Measurements from ENCODE around the gene TMEM94. TPM values are rescaled to one million over a fixed set of nuclear protein-coding genes. Genes with fewer than 3 reads are reported as not detected.
A peak's percentile ranks its signal among the peaks of the same experiment; 100 is the strongest.
"Not testable (repeated sequence)": the region's sequence is repeated elsewhere in the genome, so short reads cannot be mapped to it uniquely, and the experiment has no call there.

TMEM94 gene
- total and polyA plus RNA-seq, 5 donors from 2014 or later = 4.0 to 94.7 (median 7.1) TPM

DNA sequence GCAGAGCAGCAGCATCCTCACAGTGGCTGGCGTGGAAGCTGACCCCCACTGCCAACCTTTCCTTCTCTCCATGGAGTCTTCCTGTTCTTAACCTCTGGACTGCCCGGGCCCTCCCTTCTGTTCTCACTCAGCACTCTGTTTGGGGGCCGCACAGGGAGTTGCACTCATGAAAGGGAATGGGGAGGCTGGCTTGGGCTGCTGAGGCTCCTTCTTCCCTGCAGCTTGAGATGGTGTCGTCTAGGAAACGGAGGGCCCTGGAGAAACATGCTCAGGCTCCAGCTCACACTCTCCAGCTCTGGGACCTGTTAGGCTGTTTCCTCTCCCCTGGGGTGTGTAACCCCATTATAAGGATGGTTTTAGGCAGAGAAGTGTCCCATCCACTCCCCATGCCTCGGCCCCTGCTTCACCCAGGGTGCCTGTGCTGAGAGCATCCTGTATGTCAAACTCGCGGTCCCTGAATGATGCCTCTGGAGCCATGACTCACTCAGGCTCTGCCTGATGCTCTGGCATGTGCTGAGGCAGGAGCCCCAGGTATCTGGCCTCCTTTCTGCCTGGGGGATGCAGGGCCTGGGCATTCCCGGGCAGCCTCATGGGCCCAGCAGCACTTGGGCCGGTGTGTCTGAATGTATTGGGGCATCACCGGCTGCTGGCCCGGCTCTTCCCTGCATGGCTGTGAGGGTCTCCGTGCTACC, 18.9 kb downstream of the TMEM94 start:
- no peaks in the 10 kb centered on the region for H3K9me3 ChIP-seq (ENCODE audit: control insufficient read depth in 2 of 2, low read length in 2 of 2)
- no peak for ATAC-seq (ENCODE audit: low read depth in 2 of 2)
- H3K4me1 ChIP-seq (ENCODE audit: control insufficient read depth, insufficient read depth, low read length, poor library complexity, severe bottlenecking) = no peaks in the 10 kb centered on the region
- no peaks in the 10 kb centered on the region for H3K27me3 ChIP-seq (ENCODE audit: control insufficient read depth, insufficient read depth, low read length)
- H3K4me3 Mint-ChIP-seq = no peak overlapping the region
- H3K4me3 ChIP-seq (ENCODE audit: low read depth, low read length) = no peak overlapping the region
- H3K27ac ChIP-seq (ENCODE audit: insufficient read depth, low read length, poor library complexity, severe bottlenecking) = no peak overlapping the region
- no peaks in the 10 kb centered on the region for H3K27me3 Mint-ChIP-seq
- no peak for DNase-seq
- no peaks in the 10 kb centered on the region for H3K9me3 Mint-ChIP-seq
- H3K27ac Mint-ChIP-seq = no peak overlapping the region
- peaks cover 34% of the 10 kb centered on the region for H3K36me3 ChIP-seq (ENCODE audit: control insufficient read depth, insufficient read depth, low read length)
- peaks cover 0 to 9% (median 3%) of the 10 kb centered on the region in 4 donors for H3K4me1 Mint-ChIP-seq
- peaks cover 25% of the 10 kb centered on the region for H3K36me3 Mint-ChIP-seq

DNA sequence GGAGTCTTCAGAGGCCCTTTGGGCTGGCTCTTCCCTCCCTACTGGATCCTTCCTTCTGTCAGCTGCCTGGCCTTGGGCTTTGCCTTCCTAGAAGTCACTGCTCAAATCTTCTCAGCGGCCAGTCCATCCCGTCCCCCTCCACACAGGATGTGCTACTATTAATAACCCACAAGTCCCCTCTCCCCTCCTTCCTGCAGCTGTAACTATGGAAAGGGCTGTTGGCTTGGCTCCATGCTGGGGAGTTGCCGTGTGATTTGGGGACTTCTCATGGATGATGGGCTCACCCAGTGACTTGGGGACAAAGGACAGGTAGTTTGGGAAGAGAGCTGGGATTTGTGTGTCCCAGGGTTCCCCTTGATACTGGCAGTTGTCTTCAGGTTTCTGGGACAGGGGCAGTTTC, 19.4 kb downstream of the TMEM94 start:
- peaks cover 34% of the 10 kb centered on the region for H3K36me3 ChIP-seq (ENCODE audit: control insufficient read depth, insufficient read depth, low read length)
- Mint-ChIP-seq H3K4me1 (peaks cover under 1 to 9% (median 3%) of the 10 kb centered on the region in 4 donors), H3K27me3 (no peaks in the 10 kb centered on the region), H3K4me3 (no peak overlapping the region), H3K27ac (no peak overlapping the region), H3K9me3 (no peaks in the 10 kb centered on the region), H3K36me3 (peaks cover 25% of the 10 kb centered on the region)
- DNase-seq (no peak), ATAC-seq (ENCODE audit: low read depth in 2 of 2) (no peak)
- H3K27ac ChIP-seq (ENCODE audit: insufficient read depth, low read length, poor library complexity, severe bottlenecking) = no peak overlapping the region
- H3K27me3 ChIP-seq (ENCODE audit: control insufficient read depth, insufficient read depth, low read length) = no peaks in the 10 kb centered on the region
- no peaks in the 10 kb centered on the region for H3K9me3 ChIP-seq (ENCODE audit: control insufficient read depth in 2 of 2, low read length in 2 of 2)
- no peak overlapping the region for H3K4me3 ChIP-seq (ENCODE audit: low read depth, low read length)
- no peaks in the 10 kb centered on the region for H3K4me1 ChIP-seq (ENCODE audit: control insufficient read depth, insufficient read depth, low read length, poor library complexity, severe bottlenecking)

DNA sequence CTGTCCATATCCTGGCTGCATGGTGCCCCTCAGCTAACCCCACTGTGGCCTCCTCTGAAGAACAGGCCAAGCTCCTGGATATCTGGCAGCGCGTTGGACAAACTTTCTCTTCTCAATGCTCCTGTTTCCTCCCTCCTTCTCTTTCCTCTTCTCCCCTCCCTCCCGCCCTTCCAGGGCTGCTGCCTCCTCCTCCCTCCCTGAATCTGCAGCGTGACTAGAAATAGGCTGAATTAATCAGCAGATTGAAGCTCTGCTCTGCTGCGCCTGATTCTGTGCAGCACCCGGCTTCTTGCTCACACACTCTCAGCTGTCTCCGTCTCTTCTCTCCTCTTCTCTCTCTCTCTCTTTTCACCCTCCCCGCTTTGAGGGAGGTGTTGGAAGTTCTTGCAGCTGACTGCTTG, 19.8 kb downstream of the TMEM94 start:
- no peaks in the 10 kb centered on the region for H3K9me3 Mint-ChIP-seq

DNA sequence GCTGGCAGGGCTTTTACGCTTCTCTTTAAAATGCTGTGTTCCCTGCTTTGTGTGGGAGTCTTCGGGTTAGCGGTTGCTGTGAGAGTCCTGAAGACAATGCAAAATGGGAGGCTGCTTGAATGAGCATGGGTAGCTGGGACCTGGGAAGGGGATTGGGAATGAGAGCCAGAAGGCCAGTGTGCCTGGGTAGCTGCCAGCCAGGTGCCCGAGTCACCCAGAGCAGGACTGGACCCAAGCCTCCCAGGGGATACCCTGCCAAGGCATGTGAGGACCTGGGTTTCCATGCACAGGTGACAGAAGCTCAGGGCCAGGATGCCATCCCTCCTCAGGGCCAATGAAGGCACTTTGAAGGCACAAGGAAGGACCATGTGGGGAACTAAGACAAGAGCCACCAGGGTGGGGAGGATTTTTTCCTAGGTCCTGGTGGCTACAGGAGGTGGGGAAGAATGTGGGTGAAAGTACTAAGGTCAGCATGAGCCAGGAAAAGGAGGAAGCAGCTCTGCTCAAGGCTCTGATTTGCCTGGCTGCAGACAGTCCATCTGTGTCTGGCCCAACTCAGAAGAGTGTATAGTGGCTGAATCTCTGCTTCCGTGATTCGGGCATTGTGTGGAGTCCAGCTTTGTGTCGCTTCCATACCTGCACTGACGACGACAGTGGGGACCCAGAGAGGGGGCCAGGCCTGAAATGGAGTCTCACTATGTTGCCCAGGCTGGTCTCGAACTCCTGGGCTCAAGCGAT, 20.5 kb downstream of the TMEM94 start:
- H3K27ac Mint-ChIP-seq = no peak overlapping the region
- ATAC-seq (ENCODE audit: low read depth in 2 of 2) (no peak), DNase-seq (no peak)
- no peaks in the 10 kb centered on the region for H3K9me3 Mint-ChIP-seq
- Histone ChIP-seq H3K36me3 (ENCODE audit: control insufficient read depth, insufficient read depth, low read length) (peaks cover 30% of the 10 kb centered on the region), H3K4me1 (ENCODE audit: control insufficient read depth, insufficient read depth, low read length, poor library complexity, severe bottlenecking) (no peaks in the 10 kb centered on the region), H3K27me3 (ENCODE audit: control insufficient read depth, insufficient read depth, low read length) (no peaks in the 10 kb centered on the region), H3K27ac (ENCODE audit: insufficient read depth, low read length, poor library complexity, severe bottlenecking) (no peak overlapping the region), H3K4me3 (ENCODE audit: low read depth, low read length) (no peak overlapping the region), H3K9me3 (ENCODE audit: control insufficient read depth in 2 of 2, low read length in 2 of 2) (no peaks in the 10 kb centered on the region)
- no peak overlapping the region for H3K4me3 Mint-ChIP-seq
- H3K27me3 Mint-ChIP-seq = no peaks in the 10 kb centered on the region
- peaks cover 2 to 7% (median 5%) of the 10 kb centered on the region in 4 donors for H3K4me1 Mint-ChIP-seq
- peaks cover 22% of the 10 kb centered on the region for H3K36me3 Mint-ChIP-seq

More for the DNA sequence above, 19.8 kb downstream of the TMEM94 start:
- peaks cover 2 to 7% (median 5%) of the 10 kb centered on the region in 4 donors for H3K4me1 Mint-ChIP-seq
- H3K27me3 Mint-ChIP-seq = no peaks in the 10 kb centered on the region
- peaks cover 34% of the 10 kb centered on the region for H3K36me3 ChIP-seq (ENCODE audit: control insufficient read depth, insufficient read depth, low read length)
- H3K27ac ChIP-seq (ENCODE audit: insufficient read depth, low read length, poor library complexity, severe bottlenecking) = no peak overlapping the region
- ATAC-seq (ENCODE audit: low read depth in 2 of 2) (no peak), DNase-seq (no peak)
- H3K36me3 Mint-ChIP-seq = peaks cover 25% of the 10 kb centered on the region
- H3K27me3 ChIP-seq (ENCODE audit: control insufficient read depth, insufficient read depth, low read length) = no peaks in the 10 kb centered on the region
- H3K4me3 Mint-ChIP-seq = no peak overlapping the region
- H3K9me3 ChIP-seq (ENCODE audit: control insufficient read depth in 2 of 2, low read length in 2 of 2) = no peaks in the 10 kb centered on the region
- no peak overlapping the region for H3K4me3 ChIP-seq (ENCODE audit: low read depth, low read length)
- H3K27ac Mint-ChIP-seq = peak overlapping the region in 1 of 3 donors; percentile 95
- no peaks in the 10 kb centered on the region for H3K4me1 ChIP-seq (ENCODE audit: control insufficient read depth, insufficient read depth, low read length, poor library complexity, severe bottlenecking)

DNA sequence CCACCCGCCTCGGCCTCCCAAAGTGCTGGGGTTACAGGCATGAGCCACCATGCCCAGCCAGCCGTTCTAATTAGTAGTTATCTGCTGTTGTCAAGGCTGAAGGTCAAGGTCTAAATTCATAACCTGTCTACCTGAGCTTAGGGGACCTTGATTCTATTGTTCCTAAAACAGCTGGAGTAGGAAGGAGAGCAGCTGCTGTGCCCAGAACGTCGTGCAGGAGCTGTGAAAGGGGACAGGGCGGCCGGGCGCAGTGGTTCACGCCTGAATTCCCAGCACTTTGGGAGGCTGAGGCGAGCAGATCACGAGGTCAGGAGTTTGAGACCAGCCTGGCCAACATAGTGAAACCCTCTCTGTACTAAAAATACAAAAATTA, 21.0 kb downstream of the TMEM94 start:
- not testable (repeated sequence) for H3K27me3 ChIP-seq (ENCODE audit: control insufficient read depth, insufficient read depth, low read length); H3K27ac ChIP-seq (ENCODE audit: insufficient read depth, low read length, poor library complexity, severe bottlenecking); H3K27me3 Mint-ChIP-seq; H3K4me1 Mint-ChIP-seq; H3K4me3 ChIP-seq (ENCODE audit: low read depth, low read length); H3K9me3 ChIP-seq (ENCODE audit: control insufficient read depth in 2 of 2, low read length in 2 of 2); H3K27ac Mint-ChIP-seq; H3K4me3 Mint-ChIP-seq; H3K9me3 Mint-ChIP-seq; ATAC-seq (ENCODE audit: low read depth in 2 of 2); H3K4me1 ChIP-seq (ENCODE audit: control insufficient read depth, insufficient read depth, low read length, poor library complexity, severe bottlenecking); DNase-seq
- peaks cover 27% of the 10 kb centered on the region for H3K36me3 ChIP-seq (ENCODE audit: control insufficient read depth, insufficient read depth, low read length)
- peaks cover 16% of the 10 kb centered on the region for H3K36me3 Mint-ChIP-seq

DNA sequence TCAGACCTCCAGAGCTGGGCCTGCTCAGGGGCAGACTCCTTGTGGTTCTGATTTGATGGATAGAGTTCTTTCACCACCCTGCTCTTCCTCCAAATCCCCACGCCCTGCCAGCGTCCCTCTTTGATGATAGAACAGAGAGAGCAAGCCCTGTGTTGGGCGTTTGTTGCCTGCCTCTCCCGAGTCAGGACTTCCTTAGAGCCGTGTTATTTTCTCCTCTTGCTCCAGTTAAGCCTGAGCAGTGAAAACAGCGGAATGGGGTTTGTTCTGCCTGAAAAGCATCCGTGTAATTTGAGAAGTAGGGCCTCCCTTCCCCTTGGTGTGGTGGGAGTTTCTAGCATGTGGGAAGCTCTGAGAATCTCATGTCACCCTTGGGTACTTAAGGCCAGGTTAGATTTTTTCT, 22.1 kb downstream of the TMEM94 start:
- H3K9me3 Mint-ChIP-seq = no peaks in the 10 kb centered on the region

DNA sequence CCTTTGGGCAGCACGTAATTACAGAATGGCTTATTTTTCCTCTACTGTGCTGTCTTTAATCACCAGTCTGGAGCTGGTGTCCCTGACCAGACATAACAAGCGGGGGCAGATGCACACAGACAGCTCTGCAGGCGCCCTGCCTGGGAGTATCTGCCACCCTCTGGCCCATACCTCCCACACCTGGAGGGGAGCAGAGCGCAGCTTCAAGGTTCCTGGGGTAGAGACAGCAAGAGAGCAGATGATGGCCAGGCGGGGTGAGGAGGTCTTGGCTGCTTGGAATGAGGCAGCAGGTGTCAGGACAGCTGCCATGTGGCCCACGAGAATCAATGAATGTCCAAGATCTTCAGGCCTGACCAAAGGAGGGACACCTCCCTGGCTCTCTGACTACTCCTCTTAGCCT, 23.8 kb downstream of the TMEM94 start:
- Histone ChIP-seq H3K9me3 (ENCODE audit: control insufficient read depth in 2 of 2, low read length in 2 of 2) (no peaks in the 10 kb centered on the region), H3K27me3 (ENCODE audit: control insufficient read depth, insufficient read depth, low read length) (no peaks in the 10 kb centered on the region), H3K4me1 (ENCODE audit: control insufficient read depth, insufficient read depth, low read length, poor library complexity, severe bottlenecking) (no peaks in the 10 kb centered on the region), H3K4me3 (ENCODE audit: low read depth, low read length) (no peak overlapping the region), H3K36me3 (ENCODE audit: control insufficient read depth, insufficient read depth, low read length) (peaks cover 18% of the 10 kb centered on the region), H3K27ac (ENCODE audit: insufficient read depth, low read length, poor library complexity, severe bottlenecking) (no peak overlapping the region)
- H3K4me1 Mint-ChIP-seq = peaks cover 0 to 11% (median 4%) of the 10 kb centered on the region in 4 donors
- H3K36me3 Mint-ChIP-seq = peaks cover 17% of the 10 kb centered on the region
- no peak overlapping the region for H3K27ac Mint-ChIP-seq
- no peaks in the 10 kb centered on the region for H3K27me3 Mint-ChIP-seq
- no peak overlapping the region for H3K4me3 Mint-ChIP-seq
- no peak for ATAC-seq (ENCODE audit: low read depth in 2 of 2)
- no peak for DNase-seq
- H3K9me3 Mint-ChIP-seq = no peaks in the 10 kb centered on the region

More for the DNA sequence above, 22.1 kb downstream of the TMEM94 start:
- Mint-ChIP-seq H3K27ac (no peak overlapping the region), H3K36me3 (peaks cover 17% of the 10 kb centered on the region), H3K4me3 (no peak overlapping the region), H3K4me1 (peaks cover 0 to 11% (median 3%) of the 10 kb centered on the region in 4 donors), H3K27me3 (no peaks in the 10 kb centered on the region)
- no peak overlapping the region for H3K27ac ChIP-seq (ENCODE audit: insufficient read depth, low read length, poor library complexity, severe bottlenecking)
- H3K4me3 ChIP-seq (ENCODE audit: low read depth, low read length) = no peak overlapping the region
- no peaks in the 10 kb centered on the region for H3K9me3 ChIP-seq (ENCODE audit: control insufficient read depth in 2 of 2, low read length in 2 of 2)
- peaks cover 22% of the 10 kb centered on the region for H3K36me3 ChIP-seq (ENCODE audit: control insufficient read depth, insufficient read depth, low read length)
- ATAC-seq (ENCODE audit: low read depth in 2 of 2) = no peak
- no peaks in the 10 kb centered on the region for H3K4me1 ChIP-seq (ENCODE audit: control insufficient read depth, insufficient read depth, low read length, poor library complexity, severe bottlenecking)
- H3K27me3 ChIP-seq (ENCODE audit: control insufficient read depth, insufficient read depth, low read length) = no peaks in the 10 kb centered on the region
- no peak for DNase-seq

Measured in CD4-positive, CD25-positive, alpha-beta regulatory T cell (primary cell).